KG1 (cell line): ENCODE data around the gene JUN.

Source experiments
- DNase-seq: peaks from one replicate; lab custom pipeline; 2025; lab: John Stamatoyannopoulos, UW

The JUN gene

GRCh38 chr1:58783993-58784757 is at the start of gene JUN:
Gene JUN (minus strand): TSS chr1:58784047. CDS start chr1:58783070, 977 bp downstream.
- DNase-seq: peak; percentile 72

- DNase-seq: no peak
Measured at GRCh38 chr1:58833166-58833565, 49.3 kb upstream of the JUN start.

GRCh38 chr1:58830291-58830690 is 46.4 kb upstream of the JUN start:
- DNase-seq: no peak

GRCh38 chr1:58829866-58830265 is 46.0 kb upstream of the JUN start:
- DNase-seq: no peak

GRCh38 chr1:58827298-58827697 is 43.5 kb upstream of the JUN start:
- DNase-seq: no peak

- no peak for DNase-seq
Measured at GRCh38 chr1:58824753-58825389, 41.0 kb upstream of the JUN start.

- DNase-seq: no peak
Measured at GRCh38 chr1:58823481-58824010, 39.7 kb upstream of the JUN start.

GRCh38 chr1:58821309-58821708 is 37.5 kb upstream of the JUN start:
- DNase-seq: no peak

- DNase-seq: no peak
Measured at GRCh38 chr1:58818976-58819375, 35.1 kb upstream of the JUN start.

- DNase-seq: no peak
Measured at GRCh38 chr1:58818075-58818474, 34.2 kb upstream of the JUN start.

GRCh38 chr1:58816747-58817221 is 32.9 kb upstream of the JUN start:
- DNase-seq: no peak

GRCh38 chr1:58816072-58816746 is 32.4 kb upstream of the JUN start:
- DNase-seq: peak; percentile 63

- DNase-seq: no peak
Measured at GRCh38 chr1:58815686-58816071, 31.8 kb upstream of the JUN start.

GRCh38 chr1:58815069-58815685 is 31.3 kb upstream of the JUN start:
- DNase-seq: peak; percentile 24

GRCh38 chr1:58814251-58815068 is 30.6 kb upstream of the JUN start:
- DNase-seq: no peak

- DNase-seq: no peak
Measured at GRCh38 chr1:58813801-58814200, 30.0 kb upstream of the JUN start.

- no peak for DNase-seq
Measured at GRCh38 chr1:58813361-58813760, 29.5 kb upstream of the JUN start.

GRCh38 chr1:58812926-58813325 is 29.1 kb upstream of the JUN start:
- DNase-seq: no peak

GRCh38 chr1:58812468-58812867 is 28.6 kb upstream of the JUN start:
- DNase-seq: no peak

GRCh38 chr1:58811303-58811702 is 27.5 kb upstream of the JUN start:
- DNase-seq: no peak

GRCh38 chr1:58809325-58810010 is 25.6 kb upstream of the JUN start:
- DNase-seq: no peak
